GM21576 (cell line): ENCODE data around the gene PALMD.
A peak's percentile ranks its signal among the peaks of the same experiment; 100 is the strongest.

ENCODE experiments used
- ATAC-seq: cut with Tn5 transposase; IDR thresholded peaks from one replicate; pipeline ENCODE4 v1.9.1; 2021; ENCODE audit warnings: mild to moderate bottlenecking, moderate library complexity; ENCODE audit not compliant: unreplicated experiment

PALMD gene

DNA sequence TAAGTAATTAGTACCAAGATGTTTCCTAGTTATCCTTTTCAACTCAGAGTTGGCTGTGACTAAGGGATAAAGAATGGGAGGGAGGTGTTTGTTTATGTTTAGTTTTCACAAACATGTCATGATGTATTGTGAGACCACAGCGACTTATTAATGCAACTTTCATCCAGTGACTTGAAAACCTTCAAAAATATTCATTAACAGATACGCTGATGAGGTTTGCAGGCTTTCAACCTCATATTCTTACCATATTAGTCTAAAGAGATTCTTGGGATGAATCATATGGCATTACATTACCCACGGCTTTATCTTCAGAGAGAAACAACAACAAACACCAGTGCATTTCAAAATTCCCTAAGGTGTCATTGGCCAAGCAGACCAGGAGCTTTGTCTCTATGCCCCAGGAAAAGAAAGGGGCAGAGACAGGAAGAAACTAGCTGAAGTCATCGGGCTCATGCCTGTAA is 36.4 kb downstream of the PALMD start:
- no peak for ATAC-seq

- ATAC-seq, result peak; percentile 90
Measured at GRCh38 chr1:99685516-99686180, 39.7 kb downstream of the PALMD start.

DNA sequence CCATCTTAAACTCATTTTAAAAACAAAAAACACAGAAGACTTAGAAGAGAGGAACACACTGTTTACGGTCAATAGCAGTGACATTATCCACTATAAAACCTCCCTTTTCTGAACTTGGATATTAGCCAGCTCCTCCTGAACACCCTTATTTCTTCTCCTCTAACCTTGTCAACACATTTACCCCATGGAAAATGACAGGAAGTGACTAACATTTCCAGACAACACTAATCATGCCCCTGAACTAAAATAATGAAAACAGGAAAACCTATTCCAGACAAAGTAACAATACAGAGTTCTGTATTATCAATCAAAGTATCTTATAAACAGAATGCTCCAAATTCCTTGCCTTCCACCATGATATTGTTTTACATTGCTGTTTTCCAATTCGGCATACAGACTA is 45.3 kb downstream of the PALMD start:
- ATAC-seq, result no peak

GRCh38 chr1:99696616-99697015 is 50.7 kb downstream of the PALMD start:
- no peak for ATAC-seq

- ATAC-seq, result no peak
Measured at GRCh38 chr1:99697580-99697979, 51.7 kb downstream of the PALMD start.

- ATAC-seq, result no peak
Measured at GRCh38 chr1:99700020-99700419, 54.1 kb downstream of the PALMD start.

- ATAC-seq, result no peak
Measured at GRCh38 chr1:99702221-99702620, 56.3 kb downstream of the PALMD start.

GRCh38 chr1:99704356-99704816 is 58.5 kb downstream of the PALMD start:
- ATAC-seq, result no peak

DNA sequence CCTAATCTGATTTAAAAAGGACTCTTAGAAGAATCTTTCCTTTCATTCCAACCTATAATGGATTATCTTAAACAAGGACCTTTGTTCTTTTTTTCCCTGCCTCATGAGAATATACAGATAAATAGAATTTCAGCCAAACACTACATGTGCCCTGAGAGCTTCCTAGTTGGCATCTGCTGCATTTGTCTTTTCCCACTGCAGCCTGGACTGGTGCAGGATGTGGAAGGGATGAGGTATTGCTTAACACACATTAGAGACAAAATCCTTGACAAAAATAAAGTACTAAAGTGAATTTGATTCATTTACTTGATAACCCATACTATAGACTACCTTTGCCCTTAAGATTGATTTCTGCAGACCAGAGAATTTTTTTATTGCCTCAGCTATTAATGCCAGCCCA is 59.5 kb downstream of the PALMD start:
- no peak for ATAC-seq

DNA sequence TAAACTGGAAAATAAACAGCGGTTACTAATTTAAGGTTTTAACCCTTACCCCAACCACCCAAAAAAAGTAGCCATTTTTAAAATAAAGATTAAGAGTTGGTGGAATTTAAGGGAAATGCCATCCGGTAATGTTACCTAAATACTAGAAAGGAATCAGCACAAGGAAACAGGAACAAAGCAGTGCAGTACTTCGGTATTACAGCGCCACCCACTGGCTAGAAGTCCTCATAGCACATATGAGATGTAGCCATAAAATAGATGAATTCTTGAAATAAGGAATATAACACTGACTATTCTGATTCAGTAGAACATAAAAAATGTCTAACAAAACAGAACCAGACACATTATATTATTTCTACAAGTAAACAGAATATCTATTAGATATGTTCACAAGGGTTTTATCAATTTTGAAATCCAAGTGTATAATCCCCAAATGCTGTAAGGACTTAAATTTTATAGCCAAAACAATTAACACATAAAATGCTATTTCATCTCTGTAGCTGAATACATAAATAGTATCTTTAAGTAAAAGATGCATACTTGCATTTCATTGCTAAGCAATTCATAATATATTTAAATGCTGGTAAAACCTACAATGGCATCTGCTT is 61.7 kb downstream of the PALMD start:
- peak; percentile 84 for ATAC-seq

DNA sequence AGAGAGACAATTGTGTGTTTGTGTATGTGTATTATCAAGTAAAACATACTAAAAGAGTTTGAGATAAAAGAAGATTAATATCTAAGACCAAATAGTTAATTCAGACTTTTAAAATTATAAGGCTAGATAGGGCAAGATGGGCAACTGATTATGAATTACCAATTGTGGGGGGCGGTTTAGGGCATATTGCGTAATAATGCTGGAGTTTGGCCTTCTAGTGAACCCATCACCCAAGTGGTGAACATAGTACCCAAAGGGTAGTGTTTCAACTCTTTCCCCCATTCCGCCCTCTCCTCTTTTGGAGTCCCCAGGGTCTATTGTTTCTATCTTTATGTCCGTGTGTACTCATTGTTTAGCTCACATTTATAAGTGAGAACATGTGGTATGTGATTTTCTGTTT is 65.1 kb downstream of the PALMD start:
- ATAC-seq, result no peak

DNA sequence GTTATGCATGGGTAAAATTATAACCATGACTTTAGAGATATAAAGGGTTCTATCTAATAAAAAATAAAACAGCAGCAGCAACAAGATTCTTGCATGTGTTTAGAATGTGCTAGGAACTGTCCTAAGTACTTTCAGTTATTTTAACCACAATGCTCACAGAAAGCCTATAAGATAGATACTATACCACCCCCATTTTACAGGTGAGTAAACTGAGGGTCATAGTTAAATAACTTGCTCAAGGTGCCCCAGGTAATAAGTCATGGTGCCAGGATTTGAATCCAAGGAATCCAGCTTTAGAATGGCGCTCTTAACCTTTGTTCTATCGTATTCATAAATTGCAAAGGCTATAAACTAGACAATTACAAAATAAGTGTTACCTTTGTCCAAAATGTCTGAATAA is 67.1 kb downstream of the PALMD start:
- ATAC-seq, result no peak

DNA sequence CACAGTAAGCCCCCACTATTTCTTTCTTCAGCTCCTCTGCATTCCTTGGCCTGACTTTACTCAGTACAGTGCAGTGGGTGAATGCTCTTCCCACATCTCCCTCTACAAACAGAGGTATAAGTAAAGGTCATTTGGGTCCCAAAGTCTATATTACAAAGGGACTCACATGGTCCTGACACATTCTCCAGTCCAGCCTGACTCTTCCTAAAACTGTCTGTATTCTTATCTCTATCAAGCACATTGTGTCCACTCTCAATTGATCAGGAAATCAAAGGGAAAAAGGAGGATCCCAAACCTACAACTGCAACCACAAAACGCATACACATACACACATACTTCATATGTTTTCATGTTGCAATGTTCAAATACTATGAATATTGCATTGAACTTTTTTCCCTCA is 71.1 kb downstream of the PALMD start:
- ATAC-seq, result no peak

DNA sequence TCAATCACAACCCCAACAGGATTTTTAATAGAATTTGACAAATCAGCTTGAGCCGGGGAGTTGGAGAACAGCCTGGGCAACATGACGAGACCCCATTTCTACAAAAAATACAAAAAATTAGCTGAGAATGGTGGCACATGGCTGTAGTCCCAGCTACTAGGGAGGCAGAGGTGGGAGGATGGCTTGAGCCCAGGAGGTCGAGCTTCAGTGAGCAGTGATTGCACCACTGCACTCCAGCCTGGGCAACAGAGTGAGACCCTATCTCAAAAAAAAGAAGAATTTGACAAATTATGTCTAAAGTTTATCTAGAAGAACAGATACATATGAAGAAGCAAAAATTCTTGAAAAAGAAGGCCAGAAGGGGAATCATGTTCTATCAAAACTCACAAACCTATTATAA is 77.3 kb downstream of the PALMD start:
- ATAC-seq, result no peak

DNA sequence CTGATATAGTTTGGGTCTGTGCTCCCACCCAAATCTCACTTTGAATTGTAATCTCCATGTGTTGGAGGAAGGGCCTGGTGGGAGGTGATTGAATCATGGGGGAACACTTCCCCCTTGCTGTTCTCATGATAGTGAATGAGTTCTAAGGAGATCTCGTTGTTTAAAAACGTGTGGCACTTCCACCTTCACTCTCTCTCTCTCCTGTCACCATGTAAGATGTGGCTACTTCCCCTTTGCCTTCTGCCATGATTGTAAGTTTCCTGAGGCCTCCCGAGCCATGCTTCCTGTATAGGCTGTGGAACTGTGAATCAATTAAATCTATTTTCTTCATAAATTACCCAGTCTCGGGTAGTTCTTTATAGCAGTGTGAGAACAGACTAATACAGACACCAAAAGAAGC is 80.1 kb downstream of the PALMD start:
- ATAC-seq, result no peak

DNA sequence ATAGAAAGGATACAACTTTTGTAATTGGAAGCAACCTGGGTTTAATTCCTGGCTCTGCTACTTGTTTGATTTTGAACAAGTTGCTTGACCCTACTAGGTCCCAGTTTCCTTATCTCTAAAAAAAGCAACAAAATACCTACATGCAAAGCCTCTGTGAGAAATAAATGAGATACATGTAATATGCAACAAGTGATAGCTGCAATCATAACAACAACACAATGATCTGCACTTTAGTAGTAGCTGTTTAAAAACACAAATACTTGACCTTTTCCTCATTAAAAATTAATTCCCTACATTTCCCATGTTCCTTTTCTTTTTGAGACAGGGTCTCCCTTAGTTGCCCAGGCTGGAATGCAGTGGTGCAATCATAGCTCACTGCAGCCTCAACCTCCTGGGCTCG is 80.5 kb downstream of the PALMD start:
- no peak for ATAC-seq

- ATAC-seq, result no peak
Measured at GRCh38 chr1:99726818-99727217, 80.9 kb downstream of the PALMD start.

DNA sequence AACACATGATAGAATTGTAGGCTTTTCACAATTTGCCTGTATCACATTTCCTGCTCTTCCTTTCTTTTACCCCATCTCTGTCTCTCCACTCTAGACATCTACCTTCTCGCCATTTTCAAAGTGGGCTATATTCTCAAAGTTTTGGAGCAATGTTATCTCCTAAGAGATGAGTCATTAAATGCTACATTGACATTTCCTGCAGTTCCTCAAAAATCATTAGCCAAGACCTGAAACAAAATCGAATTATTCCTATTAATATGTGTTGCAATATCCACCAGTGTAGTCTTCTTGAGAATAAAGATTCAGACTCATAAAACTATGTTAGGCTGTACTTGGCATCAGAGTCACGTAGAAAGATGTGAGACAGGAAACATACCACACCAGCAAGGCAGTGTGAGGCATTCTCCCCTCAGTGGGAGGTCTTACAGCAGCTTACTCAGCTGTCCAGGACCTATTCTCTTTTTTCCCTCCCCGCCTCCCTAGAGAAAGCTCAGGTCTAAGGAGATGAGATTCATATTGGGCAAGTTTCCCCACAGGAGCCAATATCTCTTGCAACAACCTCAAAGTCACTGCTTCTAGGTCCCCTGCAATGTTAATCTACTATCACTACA is 81.8 kb downstream of the PALMD start:
- no peak for ATAC-seq

DNA sequence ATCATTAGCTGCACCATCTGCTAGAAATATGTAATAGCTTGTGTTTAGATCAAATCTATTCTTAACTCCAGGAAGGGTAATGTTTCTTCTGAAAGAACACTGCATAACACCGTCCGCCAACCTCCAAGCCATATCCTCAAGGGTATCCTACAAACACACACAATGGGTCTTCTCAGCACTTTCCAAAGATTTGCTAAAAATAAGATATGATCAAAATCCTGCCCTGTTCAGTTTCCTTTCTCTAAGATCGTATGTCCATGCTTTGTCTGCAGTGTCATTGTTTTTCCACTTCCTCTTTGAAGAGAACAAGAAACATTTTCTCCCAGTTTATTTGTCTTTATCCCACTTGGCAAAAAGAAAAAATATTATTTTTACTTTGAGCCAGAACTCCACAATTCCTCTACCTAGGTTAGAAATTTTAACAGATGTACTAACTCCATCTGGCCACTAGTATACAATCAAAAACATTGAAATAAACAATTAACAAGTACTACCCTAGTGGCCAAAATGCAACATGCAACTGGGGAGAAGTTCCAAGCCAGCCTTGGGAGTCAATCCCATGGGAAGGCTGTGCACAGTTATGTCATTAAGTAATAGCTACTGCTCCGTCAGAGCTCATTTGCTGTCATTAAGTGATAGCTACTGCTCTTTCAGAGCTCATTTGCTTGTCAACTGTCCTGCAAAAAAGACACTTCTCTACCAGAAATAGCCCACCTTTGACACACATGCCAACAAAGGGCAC is 82.8 kb downstream of the PALMD start:
- no peak for ATAC-seq

DNA sequence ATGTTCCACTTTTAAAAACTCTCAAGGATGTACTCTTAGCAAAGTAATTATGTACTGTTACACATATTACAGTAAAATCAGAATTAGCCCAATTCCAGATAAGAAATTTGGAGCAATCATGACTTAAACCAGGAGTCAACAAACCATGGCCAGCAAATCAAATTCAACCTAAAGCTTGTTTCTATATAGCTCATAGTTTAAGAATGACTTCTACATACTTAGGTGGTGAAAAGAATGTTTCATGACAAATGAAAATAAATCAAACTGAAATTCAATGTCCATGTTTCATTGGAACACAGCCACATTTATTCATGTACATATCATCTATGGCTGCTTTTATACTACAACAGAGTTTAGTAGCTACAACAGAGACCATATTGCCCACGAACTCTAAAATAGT is 85.5 kb downstream of the PALMD start:
- no peak for ATAC-seq

- ATAC-seq, result no peak
Measured at GRCh38 chr1:99735852-99736251, 89.9 kb downstream of the PALMD start.

DNA sequence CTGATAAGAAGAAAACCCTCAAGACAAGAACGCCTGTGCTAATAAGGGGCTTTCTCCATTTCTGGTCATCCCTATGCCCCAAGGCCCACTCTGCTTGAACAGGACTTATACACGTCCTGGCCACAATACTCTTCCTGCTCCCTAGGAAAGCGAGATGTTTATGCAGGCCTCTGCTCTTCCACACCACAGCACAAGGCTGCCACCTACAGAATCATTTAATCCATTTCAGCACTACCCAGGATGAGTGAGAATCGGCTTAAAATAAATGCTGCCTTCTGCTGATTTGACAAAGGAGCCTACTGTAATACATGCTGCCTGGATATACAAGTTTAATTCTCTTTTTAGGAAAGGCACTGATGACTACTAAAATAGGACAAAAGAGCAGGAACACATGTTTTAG is 91.1 kb downstream of the PALMD start:
- ATAC-seq, result no peak
